NCI-H2227 (cell line): ENCODE results near the gene TBC1D22A.

ENCODE experiments used
- DNase-seq: peaks from one replicate; lab custom pipeline; 2025; ENCODE audit not compliant: unreplicated experiment; lab: John Stamatoyannopoulos, UW

Gene TBC1D22A

GRCh38 chr22:46923394-46923793 is 160.9 kb downstream of the TBC1D22A start:
- DNase-seq, result no peak

DNA sequence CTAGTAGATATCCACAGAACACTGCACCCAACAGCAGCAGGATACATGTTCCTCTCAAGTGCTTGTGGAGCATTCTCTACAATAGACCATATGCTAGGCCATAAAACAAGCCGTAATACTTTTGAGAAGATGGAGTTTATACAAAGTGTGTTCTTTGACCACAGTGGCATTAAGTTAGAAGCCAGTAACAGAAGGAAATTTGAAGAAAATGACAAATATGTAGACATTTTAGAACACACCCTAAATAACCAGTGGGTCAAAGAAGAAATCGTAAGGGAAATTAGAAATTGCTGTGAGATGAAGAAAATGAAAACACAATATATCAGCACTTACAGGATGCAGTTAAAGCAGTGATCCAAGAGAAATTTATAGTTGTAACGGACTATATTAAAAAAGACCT is 163.4 kb downstream of the TBC1D22A start:
- DNase-seq, result no peak

DNA sequence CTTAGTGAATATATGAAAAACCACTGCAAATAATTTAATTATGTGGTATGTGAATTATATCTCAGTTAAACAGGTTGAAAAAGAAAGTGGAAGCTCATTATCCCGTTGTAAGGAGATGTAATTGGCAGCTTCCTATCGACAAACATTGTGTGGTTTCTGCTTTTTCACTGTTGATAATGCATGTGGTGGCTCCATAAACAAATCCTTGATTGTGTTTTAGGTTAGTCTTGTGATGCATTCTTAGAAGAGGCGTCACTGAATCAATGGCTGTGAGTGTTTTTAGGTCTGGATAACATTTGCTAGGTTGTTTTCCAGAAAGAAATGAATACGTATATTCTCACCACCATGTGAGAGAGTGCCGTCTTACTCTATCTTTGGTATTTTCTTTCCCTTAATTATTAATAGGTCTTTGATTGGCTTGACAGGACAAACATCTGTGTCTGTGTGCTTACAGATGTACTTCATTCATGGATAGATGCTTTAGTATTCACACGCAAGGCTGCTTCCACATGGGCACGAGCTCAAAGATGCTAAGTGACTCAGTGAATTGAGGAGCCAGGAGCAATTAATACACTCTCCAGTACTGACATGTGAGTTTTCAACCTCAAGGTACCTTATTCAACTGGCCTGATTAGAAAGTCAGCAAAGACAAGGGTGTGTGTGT is 166.7 kb downstream of the TBC1D22A start:
- DNase-seq, result no peak

DNA sequence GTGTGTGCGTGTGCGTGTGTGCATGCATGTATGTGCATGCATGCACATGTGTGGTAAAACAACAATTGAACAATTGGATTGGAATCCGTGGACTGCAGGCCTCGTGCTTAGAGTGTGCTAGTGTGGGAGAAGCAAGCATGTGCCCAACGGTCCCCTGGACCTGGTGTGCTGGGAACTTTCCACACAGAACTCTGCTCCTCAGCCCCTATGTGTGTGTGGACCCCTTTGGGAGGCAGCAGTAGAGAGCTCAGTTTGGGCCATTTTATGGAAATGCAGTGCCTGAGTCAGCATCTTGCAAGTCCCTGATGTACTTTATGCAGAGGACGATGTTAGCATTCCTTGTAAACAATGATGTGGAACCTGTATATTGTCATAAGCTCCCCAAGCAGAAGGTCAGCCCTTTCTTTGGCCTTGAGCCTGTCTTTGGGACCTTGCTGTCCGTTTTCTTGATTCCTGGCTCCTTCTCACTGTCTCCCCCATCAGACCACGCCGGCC is 167.3 kb downstream of the TBC1D22A start:
- no peak for DNase-seq

DNA sequence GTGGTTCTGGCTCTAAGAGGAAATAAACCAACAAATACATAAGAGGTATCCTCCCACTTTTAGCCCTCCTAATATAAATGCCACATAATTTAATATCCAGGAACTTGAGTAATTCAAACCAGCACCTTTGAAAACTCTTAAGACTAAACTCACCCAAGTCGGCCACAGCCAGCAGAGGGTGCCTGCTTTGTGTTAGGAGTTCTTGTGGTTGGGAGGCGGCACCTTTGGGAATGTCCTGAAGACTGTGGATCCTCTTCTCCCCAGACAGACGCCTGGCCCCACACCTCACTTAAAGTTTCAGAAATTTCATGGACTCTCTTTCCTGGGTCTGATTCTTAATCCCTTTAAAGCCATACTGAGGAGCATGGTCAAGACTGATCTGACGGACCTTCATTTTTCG is 169.0 kb downstream of the TBC1D22A start:
- DNase-seq, result no peak

DNA sequence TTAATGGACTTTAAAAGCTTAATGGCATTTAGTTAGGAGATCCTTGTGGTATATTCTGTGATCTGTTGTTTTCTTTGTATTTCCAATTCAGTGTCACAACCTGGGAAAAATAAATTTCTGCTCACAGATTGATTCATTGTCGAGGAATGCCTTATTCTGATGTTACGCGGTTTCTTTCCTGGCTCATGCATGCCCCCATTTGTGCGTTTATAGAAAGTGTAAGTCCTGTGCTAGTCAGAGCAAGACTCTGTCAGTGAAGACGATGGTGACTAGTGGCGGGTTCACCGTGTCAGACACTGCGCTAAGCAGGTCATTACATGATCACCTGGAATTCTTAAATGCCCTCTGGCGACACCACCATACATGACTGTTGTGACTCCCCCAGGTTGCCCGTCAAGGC is 169.4 kb downstream of the TBC1D22A start:
- no peak for DNase-seq

GRCh38 chr22:46933040-46933930 is 170.8 kb downstream of the TBC1D22A start:
- no peak for DNase-seq

DNA sequence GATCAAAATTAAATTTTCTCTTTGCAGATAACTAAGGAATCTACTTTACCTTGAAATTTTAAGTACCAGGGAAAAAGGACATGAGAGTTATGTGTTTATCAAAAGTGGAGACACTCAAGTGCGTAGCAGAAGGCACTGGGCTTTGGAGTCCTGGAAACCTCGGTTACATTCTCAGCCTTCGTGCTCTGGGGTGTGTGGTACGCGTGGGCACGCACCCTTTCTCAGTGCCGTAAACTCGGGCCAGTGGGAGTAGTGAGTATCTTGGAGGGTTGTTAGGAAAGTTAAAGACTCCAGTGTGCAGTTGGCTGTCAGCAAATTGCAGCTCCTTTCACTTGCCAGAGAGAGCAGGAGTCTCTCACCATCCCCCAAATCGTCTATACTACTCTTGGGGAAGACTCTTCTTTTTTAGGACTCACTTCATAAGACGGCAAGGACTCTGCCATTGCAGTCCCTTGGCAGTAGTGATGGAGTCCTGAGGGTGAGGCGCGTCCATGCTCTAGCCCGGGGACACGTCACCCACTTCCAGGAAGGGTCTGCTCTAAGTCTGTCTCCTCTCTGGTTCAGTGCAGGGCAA is 171.8 kb downstream of the TBC1D22A start:
- no peak for DNase-seq

GRCh38 chr22:46934746-46935491 is 172.5 kb downstream of the TBC1D22A start:
- no peak for DNase-seq

DNA sequence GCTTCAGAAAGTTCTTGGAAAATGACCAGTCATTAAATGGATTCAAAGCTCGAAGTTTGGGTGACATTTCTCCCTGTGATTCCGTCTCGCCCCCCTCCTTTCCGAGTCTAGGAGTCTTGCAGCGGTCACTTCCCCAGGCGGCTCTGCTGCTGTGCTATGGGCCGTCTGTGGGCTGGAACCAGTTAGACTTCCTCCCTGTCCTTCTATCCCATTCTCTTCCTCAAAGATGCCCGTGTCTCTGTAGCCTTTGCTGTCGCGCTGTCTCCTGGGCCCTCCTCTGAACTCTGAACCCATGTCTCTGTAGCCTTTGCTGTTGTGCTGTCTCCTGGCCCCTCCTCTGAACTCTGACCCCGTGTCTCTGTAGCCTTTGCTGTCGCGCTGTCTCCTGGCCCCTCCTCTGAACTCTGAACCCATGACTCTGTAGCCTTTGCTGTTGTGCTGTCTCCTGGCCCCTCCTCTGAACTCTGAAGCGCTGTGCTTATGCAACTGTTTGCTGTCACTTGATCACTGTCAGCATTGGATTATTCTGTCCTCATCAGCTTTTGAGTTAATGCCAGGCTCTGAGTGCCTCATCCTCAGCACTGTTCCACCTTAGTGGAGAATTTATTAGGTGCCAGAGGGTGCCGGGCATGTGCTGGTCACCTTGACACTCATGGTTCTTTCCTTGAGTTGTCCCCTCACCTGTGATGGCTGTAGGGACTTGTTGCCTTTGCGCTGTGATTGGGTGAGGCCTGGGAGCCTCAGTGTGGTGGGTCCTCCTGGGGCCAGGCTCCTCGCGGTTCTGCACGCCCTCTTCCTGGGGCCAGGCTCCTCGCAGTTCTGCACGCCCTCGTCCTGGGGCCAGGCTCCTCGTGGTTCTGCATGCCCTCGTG is 173.3 kb downstream of the TBC1D22A start:
- no peak for DNase-seq

DNA sequence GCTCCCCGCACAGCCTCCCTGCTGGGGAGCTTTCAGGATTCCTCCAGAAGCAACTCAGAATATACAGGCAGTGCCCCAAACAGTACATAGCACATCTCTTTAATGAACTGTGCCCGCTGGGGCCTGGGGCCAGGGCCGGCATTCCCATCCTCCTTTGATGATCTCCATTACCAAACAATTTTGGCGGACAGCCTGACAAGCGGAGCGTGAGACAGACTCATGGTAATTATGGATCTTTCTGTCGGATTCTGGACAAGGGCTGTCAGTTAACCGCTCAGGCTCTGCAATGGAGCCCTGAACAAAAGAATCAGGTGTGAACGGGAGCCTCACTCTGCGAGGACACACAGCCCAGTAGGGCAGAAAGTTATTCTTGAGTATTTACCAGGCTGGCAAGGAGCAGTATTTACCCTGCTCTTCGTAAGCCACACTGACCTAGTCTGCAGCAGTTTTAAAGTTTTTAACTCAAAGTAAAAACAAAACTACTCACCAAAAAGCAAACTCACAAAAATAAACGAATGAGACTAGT is 174.0 kb downstream of the TBC1D22A start:
- no peak for DNase-seq

DNA sequence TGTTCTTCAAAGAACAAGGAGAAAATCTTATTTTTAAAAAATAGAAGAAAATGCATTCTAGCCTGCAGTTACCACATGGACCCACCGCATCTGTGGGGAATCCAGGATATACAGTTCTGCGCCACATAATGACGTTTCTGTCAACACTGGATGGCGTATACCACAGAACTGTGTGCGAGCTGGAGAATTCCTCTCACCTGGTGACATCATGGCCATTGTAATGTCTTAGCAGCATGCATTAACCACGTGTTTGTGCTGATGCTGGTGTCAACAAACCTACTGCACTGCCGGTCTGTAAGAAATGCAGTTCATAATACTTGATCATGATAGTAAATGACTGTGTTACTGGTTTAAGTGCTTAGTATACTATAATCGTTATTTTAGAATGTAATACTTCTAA is 174.7 kb downstream of the TBC1D22A start:
- no peak for DNase-seq

- DNase-seq, result no peak
Measured at GRCh38 chr22:46937939-46938338, 175.5 kb downstream of the TBC1D22A start.

DNA sequence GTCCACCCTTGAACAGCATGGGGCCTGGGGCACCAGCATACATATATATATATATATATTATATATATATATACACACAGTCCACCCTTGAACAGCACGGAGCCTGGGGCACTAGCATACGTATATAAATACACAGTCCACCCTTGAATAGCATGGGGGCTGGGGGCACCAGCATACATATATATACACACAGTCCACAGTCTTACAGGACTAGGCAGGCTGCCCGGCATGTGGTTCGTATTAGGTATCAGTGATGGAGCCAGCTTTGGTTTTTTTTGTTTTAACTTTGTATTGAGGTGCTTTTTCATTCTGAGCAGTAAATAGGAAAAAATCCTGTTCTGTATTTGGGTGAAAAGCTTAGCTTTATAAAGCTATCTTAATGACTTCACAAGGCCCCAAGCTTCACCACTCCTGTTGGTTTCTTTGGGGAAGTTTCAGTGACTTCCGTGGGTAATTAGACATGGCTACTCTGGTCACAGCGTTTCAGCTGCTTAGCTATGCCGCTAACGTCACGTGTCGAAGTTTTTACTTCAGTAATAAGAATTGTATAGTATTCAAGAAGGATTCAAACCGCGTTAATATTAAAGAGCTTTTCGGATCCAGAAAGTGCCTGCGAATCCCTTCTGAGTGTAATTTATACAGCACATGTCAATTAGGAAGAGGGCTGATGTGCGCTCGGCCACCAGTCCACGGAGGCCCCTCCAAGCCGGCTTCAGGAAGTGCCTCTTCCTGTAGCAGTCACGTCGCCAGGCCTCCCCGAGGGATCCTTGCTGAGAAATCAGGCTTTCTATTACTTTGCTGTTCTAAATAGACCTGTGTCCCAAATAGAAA is 179.7 kb downstream of the TBC1D22A start:
- no peak for DNase-seq

GRCh38 chr22:46942799-46943785 is 180.6 kb downstream of the TBC1D22A start:
- DNase-seq, result no peak

GRCh38 chr22:46945481-46945880 is 183.0 kb downstream of the TBC1D22A start:
- DNase-seq, result no peak

DNA sequence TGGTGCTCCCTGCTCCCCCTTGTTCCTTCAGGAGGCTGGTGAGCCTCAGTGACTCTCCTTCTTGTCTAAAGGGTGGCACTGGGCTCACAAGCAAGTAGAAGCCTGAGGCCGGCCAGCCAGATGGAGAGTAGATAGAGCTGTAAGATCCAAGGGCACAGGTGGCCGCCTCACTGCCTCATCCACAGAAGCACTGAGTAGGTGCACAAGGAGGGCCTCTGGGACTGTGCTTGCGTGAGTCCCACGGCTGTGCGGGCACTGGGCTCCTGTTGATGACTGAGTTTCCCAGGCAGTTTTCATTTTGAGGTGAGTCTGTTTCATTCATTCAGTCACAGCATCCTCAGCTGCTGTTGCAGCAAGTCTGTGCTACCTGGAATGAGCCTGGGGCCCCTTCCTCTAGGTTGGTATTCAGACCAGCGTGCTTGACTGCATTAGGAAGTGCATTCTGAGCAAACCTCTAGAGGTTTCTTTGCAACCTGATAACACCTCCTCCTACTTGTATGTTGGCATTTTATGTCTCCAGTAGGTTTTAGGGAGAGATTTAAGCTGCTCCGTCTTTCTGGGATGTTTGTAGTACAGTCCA is 184.0 kb downstream of the TBC1D22A start:
- DNase-seq, result no peak
